Stimulated activated CD8-positive, alpha-beta memory T cell treated with anti-CD3 and anti-CD28 coated beads, Interleukin-12 subunit alpha, Interleukin-12 subunit beta, amount 100 ng/mL, for 24 hours (primary cell): Measurements from ENCODE around the gene UBE2O.

Source experiments
- DNase-seq: peaks from one replicate; pipeline ENCODE4 v3.0.0-alpha.2; 2020; ENCODE audit errors: extremely low read depth

The UBE2O gene

DNA sequence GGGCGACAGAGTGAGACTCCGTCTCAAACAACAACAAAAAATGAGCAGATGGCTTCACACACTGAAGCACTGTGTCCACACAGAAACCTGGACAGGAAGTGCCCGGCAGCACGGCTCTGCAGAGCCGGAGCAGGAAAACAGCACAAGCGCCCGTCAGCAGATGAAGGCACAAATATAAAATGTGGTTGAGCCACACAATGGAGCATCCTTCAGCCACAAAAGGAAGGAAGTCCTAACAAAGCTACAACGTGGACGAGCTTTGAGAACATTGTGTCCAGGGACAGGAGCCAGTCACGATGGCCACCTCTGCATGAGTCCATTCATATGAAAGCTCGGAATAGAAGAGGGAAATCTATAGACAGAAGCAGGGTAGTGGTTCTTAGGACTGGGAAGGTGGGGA is 32.6 kb upstream of the UBE2O start:
- DNase-seq: no peak

DNA sequence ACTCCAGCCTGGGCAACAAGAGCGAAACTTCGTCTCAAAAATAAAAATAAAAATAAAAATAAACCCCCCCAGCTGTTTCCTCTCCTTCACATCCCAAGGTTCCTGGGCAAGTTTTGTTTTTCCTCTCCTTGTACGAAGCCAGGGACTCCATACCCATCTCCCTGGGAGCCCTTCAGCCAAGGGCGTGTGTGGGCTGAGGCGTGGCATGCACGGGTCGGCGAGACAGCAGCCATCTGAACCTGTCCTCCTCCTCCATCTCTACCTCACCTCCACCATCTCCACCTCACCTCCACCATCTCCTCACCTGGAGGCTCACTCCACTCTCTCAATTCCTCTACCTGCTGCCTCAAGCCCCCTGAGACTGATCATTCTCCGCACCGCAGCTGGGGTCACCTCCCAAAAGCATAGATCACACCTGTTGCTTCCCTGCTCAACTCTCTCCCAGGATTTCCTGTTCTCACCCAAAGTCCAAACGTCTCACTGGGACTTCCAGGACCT is 31.3 kb upstream of the UBE2O start:
- no peak for DNase-seq

DNA sequence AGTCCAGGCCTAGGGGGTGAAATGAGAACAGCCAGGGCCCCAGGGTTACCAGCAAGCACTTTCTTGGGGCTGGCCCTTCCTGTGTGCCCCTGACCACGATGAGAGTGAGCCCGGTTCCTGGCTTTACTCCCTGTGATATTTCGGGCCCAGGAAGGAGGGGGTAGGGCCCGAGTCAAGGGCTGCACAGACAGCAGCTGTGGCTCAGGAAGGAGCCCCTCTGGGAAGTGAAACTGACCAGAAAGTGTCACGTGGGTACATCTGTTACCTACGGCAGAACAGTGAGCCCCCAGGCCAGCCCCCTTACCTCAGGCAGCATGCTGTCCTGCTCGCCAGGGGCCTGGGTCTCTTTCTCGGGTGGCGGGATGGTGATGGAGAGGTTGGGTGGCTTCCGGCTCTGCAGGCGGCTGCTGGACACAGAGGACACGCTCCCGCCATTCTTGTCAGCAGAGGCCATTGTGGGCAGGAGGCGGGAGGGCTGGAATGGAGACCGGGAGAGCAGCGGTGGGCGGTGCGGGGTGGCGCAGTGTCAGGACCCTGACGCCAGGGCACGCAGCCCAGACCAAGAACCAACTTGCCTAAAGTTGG is 28.2 kb upstream of the UBE2O start:
- DNase-seq: no peak

DNA sequence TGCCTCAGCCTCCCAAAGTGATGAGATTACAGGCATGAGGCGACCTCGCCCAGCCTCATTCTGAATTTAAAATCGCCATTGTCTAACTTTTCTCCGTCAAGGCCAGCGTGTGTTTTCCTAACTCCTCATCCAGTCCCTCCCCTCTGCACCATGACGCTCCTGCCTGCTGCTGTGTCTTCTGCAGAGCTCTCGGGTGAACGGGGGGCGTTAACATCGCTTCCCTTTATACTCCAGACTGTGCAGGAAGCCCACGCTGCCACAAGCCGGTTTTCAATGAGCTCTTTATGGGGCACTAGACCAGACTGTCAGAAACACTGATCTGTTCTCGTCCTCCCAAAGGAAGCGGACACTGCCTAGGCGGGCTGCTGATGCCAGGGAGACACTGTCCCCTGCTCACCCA is 27.7 kb upstream of the UBE2O start:
- no peak for DNase-seq

DNA sequence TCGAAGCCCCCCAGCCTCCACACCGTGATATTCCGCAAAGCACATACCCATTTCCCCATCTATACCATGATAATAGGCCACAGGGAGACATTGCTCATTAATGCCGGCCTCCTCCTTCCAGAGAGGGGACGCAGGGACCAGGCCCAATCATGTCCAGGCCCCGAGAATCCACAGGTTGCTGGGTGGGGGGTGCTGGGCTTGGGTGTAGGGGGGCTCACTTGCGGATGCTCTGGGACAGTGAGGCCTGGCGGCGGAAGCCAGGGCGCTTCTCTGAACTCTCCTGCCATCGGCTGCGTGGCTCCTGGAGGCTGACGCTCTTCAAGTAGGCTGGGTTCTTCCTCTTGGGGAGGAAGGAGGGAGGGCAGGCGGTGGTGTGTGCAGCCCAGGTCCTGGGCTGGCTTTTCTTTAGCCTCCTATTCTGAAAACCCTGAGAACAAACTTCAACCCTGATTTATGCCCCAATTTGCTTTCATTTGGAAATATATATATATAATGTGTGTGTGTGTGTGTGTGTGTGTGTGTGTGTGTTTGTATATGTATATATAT is 26.6 kb upstream of the UBE2O start:
- no peak for DNase-seq

DNA sequence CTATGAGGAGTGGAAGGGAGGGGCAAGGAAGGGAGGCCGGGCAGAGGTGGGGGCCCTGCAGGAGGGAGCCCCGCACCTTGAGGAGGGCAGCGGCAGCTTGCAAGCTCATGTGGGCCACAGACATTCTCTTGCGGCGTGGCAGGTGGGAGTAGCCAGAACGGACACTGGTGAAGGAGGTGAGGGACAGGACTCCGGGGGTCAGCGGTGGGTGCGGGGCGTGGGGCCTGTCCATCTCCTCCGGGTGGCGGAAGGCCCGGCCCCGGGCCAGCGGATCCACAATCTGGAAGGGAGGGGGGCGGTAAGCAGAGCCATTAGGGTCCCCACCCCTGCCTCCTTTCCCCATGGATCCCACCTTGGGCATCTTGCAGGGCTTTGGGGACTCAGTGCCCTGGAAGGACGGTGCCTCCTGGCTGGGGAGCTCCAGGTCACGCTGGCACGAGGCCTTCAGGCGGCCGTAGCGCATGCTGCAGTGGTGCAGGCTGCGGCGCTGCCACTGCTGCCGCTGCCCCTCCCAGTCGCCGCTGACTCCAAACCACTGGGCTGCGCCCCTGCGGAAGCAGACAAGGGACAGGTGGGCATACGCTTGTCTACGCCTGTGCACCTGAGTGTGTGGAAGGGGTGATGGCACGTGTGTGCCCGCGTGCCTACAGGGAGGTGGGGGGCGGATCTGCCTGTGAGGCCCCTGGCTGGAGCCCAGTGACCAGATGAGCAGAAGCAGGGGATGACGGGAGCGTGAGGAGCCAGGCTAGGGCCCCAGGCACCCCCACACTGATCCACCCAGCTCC is 26.0 kb upstream of the UBE2O start:
- DNase-seq: no peak

DNA sequence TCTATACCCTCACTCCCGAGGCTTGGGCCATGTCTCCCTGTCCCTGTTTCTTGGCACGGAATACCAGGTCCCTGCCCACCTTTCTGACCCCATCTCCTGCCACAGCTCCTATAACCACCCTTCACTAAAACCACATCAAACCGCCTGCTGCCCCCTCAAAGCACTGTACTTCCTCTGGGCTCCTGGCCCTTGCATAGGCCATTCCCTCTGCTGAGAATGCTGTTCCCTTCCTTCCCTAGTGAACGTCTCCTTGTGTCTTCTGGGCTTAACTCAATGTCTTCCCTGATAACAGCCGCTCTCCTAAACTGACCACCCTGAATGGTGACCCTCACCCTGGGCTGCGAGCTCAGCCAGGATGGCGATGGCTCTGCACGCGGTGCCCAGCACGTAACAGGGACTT is 25.1 kb upstream of the UBE2O start:
- no peak for DNase-seq

DNA sequence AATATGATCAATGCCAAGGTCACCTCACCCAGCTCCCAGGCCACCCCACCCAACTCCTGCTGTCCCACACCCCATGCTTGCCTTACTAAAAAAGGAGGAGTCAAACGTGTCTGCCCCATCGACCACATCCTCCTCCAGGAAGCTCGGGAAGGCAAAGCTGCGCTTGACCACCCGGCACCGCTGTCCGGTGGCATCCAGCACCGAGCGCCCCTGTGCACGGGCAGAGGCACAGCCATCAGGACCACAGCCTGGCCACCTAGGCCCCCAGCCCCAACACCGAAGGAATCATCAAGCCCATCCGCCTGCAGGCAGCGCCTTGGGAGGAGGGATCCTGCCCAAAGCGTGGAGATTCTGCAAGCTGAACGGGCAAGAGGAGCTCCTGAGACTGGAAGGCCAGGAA is 24.6 kb upstream of the UBE2O start:
- DNase-seq: no peak

DNA sequence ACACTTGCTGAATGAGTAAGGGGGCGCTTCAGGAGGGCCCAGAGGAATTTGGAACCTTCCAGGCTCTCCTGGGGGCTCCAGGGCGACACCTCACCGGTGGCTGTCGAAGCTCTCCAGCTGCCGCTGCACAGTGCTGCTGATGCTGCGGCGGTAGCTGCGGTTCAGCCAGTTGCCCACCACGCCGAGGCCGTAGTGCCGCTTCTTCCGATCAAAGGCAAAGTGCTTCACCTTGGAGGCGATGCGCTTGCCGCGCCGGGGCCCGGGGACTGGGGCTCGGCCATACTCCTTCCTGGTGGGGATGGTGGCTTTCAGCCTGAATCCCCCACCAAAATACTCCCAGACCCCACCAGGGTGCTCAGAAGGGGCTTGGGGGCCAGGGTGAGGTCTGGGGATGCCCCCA is 23.8 kb upstream of the UBE2O start:
- DNase-seq: no peak

DNA sequence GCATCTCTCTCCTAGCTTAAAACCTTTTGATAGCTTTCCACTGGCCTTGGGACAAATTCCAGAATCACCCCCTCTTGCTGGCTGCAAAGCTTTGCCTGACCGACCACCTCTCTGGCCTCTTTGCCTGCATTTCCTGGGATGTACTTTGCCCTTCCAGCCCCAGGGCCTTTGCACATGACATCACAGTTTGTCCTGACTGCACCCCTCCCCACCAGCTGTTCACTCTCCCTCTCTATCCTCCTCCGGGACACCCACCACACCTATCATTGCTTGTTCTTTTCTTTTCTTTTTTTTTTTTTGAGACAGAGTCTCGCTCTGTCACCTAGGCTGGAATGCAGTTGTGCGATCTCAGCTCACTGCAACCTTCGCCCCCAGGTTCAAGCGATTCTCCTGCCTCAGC is 22.4 kb upstream of the UBE2O start:
- no peak for DNase-seq

DNA sequence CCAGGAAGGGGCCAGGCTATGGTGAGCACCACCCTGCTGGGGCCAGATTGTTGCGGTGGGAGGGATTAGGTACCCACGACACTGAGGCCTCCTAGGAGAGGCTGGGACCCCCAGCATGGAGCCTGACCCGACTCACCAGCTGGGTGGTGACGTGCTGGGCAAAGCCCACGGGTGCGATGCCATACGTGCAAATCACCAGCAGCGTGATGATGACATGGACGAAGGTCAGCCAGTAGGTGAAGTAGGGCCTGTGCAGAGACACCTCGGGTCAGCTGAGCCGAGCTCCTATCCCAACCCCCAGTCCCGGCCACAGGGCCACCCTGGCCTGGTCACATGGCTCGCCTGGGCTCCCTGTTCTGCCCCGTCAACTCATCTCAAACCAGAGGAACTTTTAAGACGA is 21.9 kb upstream of the UBE2O start:
- DNase-seq: no peak

DNA sequence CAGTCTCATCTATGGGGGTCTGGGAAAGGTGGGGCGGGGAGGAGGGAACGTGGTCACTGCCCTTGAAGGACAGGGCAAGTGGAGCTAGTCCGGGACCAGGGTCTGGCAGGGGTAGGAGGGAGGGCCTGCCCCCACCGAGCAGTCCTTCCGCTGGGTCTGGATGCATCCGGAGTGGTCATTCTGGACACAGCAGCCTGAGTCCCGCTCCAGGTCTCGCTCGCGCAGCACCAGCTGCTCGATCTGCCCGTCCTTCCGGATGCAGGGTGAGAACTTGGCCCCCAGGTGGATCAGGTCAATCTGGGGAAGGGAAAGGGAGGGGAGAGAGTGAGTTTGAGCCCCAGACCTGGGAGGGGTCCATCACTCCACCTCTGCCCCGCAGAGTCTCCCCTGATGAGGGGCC is 21.3 kb upstream of the UBE2O start:
- no peak for DNase-seq

DNA sequence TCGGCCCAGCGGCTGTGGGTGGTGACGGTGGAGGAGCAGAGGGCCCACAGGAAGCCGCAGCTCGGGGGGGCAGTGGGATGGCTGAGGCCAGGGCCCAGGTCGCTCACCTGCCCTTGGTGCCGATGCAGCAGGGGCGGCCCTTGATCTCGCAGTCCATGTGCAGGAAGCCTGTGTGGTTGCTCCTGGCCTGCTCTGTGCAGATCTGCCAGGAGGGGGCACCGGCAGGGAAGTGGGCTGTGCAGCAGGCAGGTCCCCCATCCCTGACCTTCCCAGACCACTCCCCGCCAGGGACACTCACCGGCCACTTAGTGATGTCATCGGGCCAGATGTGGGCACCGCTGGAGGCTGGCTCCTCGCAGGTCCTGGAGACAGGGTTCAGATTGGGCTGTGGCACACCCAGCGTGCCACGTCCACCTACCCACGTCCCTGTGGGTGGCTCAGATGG is 20.6 kb upstream of the UBE2O start:
- DNase-seq: no peak

DNA sequence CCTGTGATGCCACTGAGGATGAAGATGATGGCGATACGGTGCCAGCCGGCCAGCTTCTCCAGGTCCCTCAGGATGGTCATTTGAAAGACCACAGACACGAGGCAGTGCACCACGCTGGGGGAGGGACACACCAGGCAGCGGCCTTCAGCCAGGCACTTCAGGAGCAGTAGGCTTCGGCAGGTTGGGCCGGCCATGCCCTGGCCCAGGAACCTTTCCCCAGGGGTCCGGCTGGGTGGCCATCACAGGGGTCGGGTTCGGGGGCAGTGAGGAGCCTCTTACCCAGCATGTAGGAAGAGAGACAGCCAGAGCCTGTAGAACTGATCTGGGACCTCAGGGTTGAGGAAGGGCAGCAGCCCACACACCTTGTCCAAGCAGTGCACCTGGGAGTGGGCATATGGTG is 19.8 kb upstream of the UBE2O start:
- no peak for DNase-seq

DNA sequence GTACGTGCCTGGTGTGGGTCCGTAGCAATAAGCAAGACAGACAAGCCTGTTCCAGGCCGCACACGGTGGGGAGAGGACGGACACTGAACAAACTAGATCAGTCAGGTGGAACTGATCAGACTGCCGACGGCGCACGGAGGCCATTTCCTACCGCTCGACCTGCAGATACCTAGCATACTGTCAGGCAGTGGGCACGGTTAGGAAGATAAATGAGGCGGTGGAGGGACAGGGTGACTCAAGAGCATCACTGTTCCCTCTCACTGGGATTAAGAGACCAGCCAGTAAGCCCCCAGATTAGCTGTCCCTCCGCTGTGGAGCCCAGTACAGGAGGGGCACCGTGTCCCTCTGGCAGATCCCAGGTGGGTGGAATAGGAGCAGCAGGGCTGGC is 19.3 kb upstream of the UBE2O start:
- DNase-seq: no peak

DNA sequence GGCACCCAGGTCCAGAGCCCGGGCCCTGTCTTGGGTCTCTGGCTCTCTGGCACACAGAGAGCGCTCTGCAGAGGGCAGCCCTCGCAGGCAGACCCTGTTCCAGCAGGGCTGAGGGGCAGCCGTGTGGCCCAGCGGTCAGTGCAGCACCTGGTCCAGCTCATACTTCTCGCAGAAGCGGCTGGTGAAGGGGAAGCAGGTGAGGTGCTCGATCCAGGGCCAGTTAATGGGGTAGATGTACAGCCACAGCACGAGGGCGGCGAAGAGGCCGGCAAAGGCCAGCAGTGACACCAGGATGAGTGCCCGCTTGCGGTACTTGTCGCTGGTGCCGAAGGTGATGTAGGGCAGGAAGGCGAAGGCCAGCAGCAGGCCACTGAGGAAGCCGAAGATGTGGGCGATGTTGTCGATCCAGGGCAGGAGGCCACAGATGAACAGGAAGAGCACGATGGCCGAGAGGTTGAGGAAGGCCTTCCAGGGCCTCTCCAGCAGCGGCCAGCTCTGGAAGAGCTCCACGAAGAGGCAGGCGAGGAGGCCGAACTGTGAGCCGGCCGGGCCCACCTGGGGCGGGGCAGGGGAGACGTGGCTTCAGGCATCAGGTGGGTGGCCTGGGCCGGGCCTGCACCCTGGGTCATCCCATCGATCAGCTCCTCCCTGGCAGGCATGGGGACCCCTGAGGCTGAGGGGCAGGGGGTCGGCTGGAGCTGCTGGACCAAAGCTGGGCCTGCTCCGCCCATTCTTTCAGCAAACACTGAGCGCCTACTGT is 18.7 kb upstream of the UBE2O start:
- DNase-seq: no peak

DNA sequence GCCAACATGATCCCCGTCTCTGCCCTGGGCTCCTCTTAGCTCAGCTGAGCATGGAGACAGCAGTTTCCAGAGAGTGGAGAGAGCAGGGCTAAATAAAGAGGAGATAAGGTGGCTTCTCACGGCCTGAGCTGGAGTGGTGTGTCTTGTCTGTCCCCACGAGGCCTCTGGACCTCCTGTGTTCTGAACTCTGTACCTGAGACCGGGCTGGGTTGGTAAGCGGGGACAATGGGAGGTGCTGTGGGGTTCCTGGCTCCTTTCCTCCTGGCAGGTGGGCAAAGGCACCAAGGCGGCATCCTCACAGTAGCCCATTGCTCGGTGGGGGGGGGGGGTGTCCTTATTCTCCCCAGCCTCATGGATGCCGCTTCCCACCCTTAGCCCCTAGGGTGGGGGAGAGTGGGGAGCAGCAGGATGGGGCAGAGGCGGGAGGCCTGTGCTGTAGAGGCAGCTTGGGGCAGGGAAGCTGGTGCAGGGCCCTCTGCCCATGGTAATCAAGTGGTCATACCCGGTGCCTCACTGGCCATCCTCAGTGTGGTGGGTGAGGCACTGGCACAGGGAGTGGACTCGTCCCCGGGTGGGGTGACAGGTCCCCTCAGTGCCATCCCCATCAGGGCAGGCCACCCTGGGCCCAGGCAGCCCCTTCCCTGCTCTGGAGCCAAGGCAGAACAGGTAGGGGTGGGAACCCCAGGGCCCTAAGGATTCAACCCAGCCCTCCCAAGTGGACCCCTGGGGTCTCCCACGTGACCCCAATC is 17.2 kb upstream of the UBE2O start:
- no peak for DNase-seq

DNA sequence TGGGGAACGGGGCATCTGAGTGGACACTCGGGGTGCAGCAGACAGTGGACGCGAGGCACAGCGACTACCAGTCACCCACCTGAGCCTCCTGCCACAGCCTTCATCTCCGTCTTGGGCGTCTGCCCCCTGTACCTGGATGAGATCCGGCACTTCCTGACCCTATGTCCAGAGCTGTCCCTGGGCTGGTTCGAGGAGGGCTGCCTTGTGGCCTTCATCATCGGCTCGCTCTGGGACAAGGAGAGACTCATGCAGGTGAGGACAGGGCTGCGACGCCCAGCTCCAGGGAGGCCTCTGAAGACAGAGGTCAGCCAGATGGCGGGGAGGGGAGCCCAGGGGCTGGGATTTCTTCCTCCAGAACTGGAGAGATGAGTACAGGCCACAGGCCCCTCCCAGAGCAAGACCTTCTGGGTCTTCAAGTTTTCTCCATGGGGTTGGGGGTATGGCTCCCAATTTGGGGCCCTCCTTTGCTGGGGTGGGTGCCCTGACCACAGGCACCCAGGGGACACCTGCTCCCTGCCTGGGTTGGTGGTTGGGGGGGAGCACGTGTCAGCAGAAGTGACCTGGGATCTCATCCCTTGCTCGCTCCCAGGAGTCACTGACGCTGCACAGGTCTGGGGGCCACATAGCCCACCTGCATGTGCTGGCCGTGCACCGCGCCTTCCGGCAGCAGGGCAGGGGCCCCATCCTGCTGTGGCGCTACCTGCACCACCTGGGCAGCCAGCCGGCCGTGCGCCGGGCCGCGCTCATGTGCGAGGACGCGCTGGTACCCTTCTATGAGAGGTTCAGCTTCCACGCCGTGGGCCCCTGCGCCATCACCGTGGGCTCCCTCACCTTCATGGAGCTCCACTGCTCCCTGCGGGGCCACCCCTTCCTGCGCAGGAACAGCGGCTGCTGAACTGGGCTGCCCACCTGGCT is 16.4 kb upstream of the UBE2O start:
- DNase-seq: no peak

DNA sequence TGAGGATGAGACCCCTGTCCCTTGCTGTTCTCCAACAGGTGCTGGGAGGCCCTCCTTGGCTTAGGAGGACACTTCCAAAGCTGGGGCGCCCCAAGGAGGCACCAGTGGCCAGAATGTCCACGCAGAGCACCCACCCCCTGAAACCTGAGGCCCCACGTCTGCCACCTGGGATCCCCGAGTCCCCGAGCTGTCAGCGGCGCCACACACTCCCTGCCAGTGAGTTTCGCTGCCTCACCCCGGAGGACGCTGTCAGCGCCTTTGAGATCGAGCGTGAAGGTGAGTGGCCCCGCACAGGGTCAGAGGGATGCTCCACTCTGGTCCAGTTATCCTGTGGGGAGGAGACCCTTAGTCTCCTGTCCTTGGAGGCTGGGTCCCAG is 15.7 kb upstream of the UBE2O start:
- DNase-seq: no peak

DNA sequence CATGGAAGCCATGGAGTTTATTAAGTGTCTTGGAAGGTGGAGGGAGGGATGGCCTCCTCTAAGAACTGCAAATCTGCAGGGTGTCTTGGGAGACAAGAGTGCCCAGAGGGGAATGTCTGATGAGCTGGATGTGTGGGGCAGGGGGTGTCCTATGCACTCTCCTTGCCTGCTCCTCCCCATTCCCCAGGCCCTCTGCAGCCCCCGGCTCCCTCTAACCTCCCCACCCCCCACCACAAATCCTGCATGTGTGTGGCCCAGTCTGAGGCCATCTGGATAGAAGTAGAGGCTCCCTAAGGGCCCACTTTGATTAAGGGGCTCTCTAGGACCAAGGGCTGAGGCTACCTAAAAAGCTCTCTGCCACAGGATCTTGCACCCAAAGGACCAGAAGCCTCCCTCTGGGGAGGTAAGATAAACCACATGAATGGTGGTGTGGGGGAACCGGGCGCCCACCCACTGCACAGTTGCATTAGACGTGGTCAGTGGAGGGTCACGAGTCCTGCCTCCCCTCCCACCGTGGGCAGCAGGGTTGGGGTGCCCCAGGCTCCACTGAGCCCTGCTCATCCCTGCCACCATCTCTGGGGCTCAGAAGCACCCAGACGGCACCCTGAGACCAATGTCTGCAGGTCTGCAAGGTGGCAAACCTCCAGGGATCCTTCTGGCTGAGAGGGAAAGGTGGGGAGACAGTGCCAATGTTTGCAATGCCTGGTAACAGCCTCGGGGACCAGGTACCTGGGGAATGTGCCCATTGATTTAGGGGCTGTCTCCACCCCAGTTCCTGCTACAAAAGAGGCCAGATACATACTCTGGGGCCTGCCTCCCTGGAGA is 15.1 kb upstream of the UBE2O start:
- DNase-seq: no peak
